GM18951 (cell line): ENCODE measurements around the gene COX7A2L.
"Not testable (repeated sequence)": the region's sequence is repeated elsewhere in the genome, so short reads cannot be mapped to it uniquely, and the experiment has no call there.

Experiments used
- POLR2A ChIP-seq: IDR thresholded peaks from 4 replicates; pipeline ENCODE4 v1.6.1; 2011; ENCODE audit warnings: mild to moderate bottlenecking; ENCODE audit not compliant: insufficient read length, insufficient read depth; ENCODE audit errors: extremely low read depth
- in situ Hi-C: fragments of 300-500 bp; cut with MboI; formaldehyde crosslinking; loops from one replicate; pipeline ENCODE4 v1.12.0; 2022; ENCODE audit warnings: low sequenced_read_pairs, mixed read lengths, inconsistent platforms; ENCODE audit not compliant: unreplicated experiment

Gene COX7A2L

GRCh38 chr2:42359965-42360483 lies 993 bp downstream of the COX7A2L start:
- in situ Hi-C loops, result loop anchor here (25.0 kb wide), 1 partner anchor 498 kb away; no protein-coding TSS in a partner anchor
- no peak for TF ChIP-seq POLR2A

GRCh38 chr2:42359304-42359964 lies 1.6 kb downstream of the COX7A2L start:
- in situ Hi-C loops, result loop anchor here (25.0 kb wide), 1 partner anchor 497 kb away; no protein-coding TSS in a partner anchor

GRCh38 chr2:42353792-42354429 lies 7.1 kb downstream of the COX7A2L start:
- no peak for TF ChIP-seq POLR2A
- in situ Hi-C loops, result loop anchor here (25.0 kb wide), 1 partner anchor 492 kb away; no protein-coding TSS in a partner anchor

More at GRCh38 chr2:42359304-42359964, 1.6 kb downstream of the COX7A2L start:
- TF ChIP-seq POLR2A, result no peak

- no peak for TF ChIP-seq POLR2A
- in situ Hi-C loops, result loop anchor here (25.0 kb wide), 1 partner anchor 490 kb away; no protein-coding TSS in a partner anchor
These were observed 9.2 kb downstream of the COX7A2L start for GRCh38 chr2:42351864-42352263.

- in situ Hi-C loops, result loop anchor here (25.0 kb wide), 1 partner anchor 488 kb away; no protein-coding TSS in a partner anchor
- TF ChIP-seq POLR2A, result no peak
These were observed 10.5 kb downstream of the COX7A2L start for GRCh38 chr2:42350434-42351063.

- in situ Hi-C loops, result no loop called here
These were observed 12.8 kb downstream of the COX7A2L start for GRCh38 chr2:42348113-42348805.

GRCh38 chr2:42347518-42347917 lies 13.5 kb downstream of the COX7A2L start:
- in situ Hi-C loops, result not testable (repeated sequence)

More at GRCh38 chr2:42348113-42348805, 12.8 kb downstream of the COX7A2L start:
- no peak for TF ChIP-seq POLR2A

GRCh38 chr2:42346856-42347255 lies 14.2 kb downstream of the COX7A2L start:
- in situ Hi-C loops, result not testable (repeated sequence)

- in situ Hi-C loops, result no loop called here
- TF ChIP-seq POLR2A, result no peak
These were observed 15.0 kb downstream of the COX7A2L start for GRCh38 chr2:42345986-42346385.

- in situ Hi-C loops, result no loop called here
These were observed 18.2 kb downstream of the COX7A2L start for GRCh38 chr2:42342795-42343241.

GRCh38 chr2:42342061-42342794 lies 18.8 kb downstream of the COX7A2L start:
- in situ Hi-C loops, result no loop called here
- TF ChIP-seq POLR2A, result no peak

More at GRCh38 chr2:42342795-42343241, 18.2 kb downstream of the COX7A2L start:
- no peak for TF ChIP-seq POLR2A

GRCh38 chr2:42340938-42341636 lies 19.9 kb downstream of the COX7A2L start:
- in situ Hi-C loops, result no loop called here

More at GRCh38 chr2:42340938-42341636, 19.9 kb downstream of the COX7A2L start:
- no peak for TF ChIP-seq POLR2A
